Cardiac muscle cell (in vitro differentiated cells and primary cell): ENCODE results near the gene FAF1. TPM values are rescaled to one million over a fixed set of nuclear protein-coding genes. Genes with fewer than 3 reads are reported as not detected.

ENCODE experiments used
- DNase-seq, 2 donors: peaks; one replicate each; pipeline versions ENCODE4 v3.0.0 to v3.0.0-alpha.2; 2010 to 2017; ENCODE audit warnings: low read depth in 1 of 2, low spot score in 1 of 2
- H3K27ac ChIP-seq: fragments of 200-600 bp; sonication (generic); 2 replicates; pipeline ENCODE4 v1.5.1; 2016
- H3K27me3 ChIP-seq: fragments of 200-600 bp; sonication (generic); 2 replicates; pipeline ENCODE4 v1.6.0; 2016; ENCODE audit warnings: control low read depth
- H3K36me3 ChIP-seq: fragments of 200-600 bp; sonication (generic); 2 replicates; pipeline ENCODE4 v1.5.1; 2016; ENCODE audit warnings: control low read depth
- H3K4me1 ChIP-seq: fragments of 200-600 bp; sonication (generic); 2 replicates; pipeline ENCODE4 v1.8.1; 2017; ENCODE audit warnings: low read depth, mild to moderate bottlenecking, mixed run types
- H3K4me3 ChIP-seq: fragments of 200-600 bp; sonication (generic); 2 replicates; pipeline ENCODE4 v1.5.1; 2016; ENCODE audit warnings: mild to moderate bottlenecking
- H3K9me3 ChIP-seq: fragments of 200-600 bp; sonication (generic); 2 replicates; pipeline ENCODE4 v1.5.1; 2017; ENCODE audit warnings: low read depth, mild to moderate bottlenecking, control low read depth
- CTCF ChIP-seq: IDR thresholded peaks from 2 replicates; pipeline ENCODE4 v1.5.1; 2012; ENCODE audit warnings: low read depth, mild to moderate bottlenecking, low read length
- polyA plus RNA-seq: library from polyadenylated mRNA; unstranded; fragments of >200 nt; fragmentation: Nextera tagmentation; extraction: Ambion mirVana; gene quantifications from 2 replicates; pipeline ENCODE4 v1.2.1, GENCODE V29; 2016
- total RNA-seq: library from RNA; depleted of rRNA; stranded (reverse); fragments of >200 nt; gene quantifications from 2 replicates; pipeline ENCODE4 v1.2.3, GENCODE V29; 2016

FAF1 gene
- total and polyA plus RNA-seq, 2 experiments from 2014 or later, result 24.3 to 76.7 TPM

- peak overlapping the region; percentile 43 for H3K4me3 ChIP-seq
- H3K27ac ChIP-seq, result no peak overlapping the region
- H3K27me3 ChIP-seq, result peaks cover 100% of the 10 kb centered on the region
- H3K9me3 ChIP-seq, result no peaks in the 10 kb centered on the region
- no peaks in the 10 kb centered on the region for H3K36me3 ChIP-seq
- TF ChIP-seq CTCF, result no peak
- H3K4me1 ChIP-seq, result no peaks in the 10 kb centered on the region
- peak in 1 of 2 donors; percentile 58 for DNase-seq
Observed at GRCh38 chr1:50976890-50977574, 17.0 kb upstream of the FAF1 start.

GRCh38 chr1:50976111-50976889, 16.2 kb upstream of the FAF1 start:
- Histone ChIP-seq H3K4me3 (no peak overlapping the region), H3K9me3 (no peaks in the 10 kb centered on the region), H3K36me3 (no peaks in the 10 kb centered on the region), H3K27me3 (peaks cover 100% of the 10 kb centered on the region), H3K4me1 (no peaks in the 10 kb centered on the region), H3K27ac (no peak overlapping the region)
- DNase-seq, result no peak
- TF ChIP-seq CTCF, result no peak

GRCh38 chr1:50975436-50975835, 15.4 kb upstream of the FAF1 start:
- Histone ChIP-seq H3K27me3 (peaks cover 100% of the 10 kb centered on the region), H3K36me3 (no peaks in the 10 kb centered on the region), H3K4me3 (no peak overlapping the region), H3K9me3 (no peaks in the 10 kb centered on the region), H3K27ac (no peak overlapping the region), H3K4me1 (no peaks in the 10 kb centered on the region)
- no peak for DNase-seq
- TF ChIP-seq CTCF, result no peak

- no peak for DNase-seq
- H3K27me3 ChIP-seq, result peaks cover 100% of the 10 kb centered on the region
Observed at GRCh38 chr1:50974618-50974935, 14.5 kb upstream of the FAF1 start.

More at GRCh38 chr1:50974618-50974935, 14.5 kb upstream of the FAF1 start:
- Histone ChIP-seq H3K4me3 (no peak overlapping the region), H3K9me3 (no peaks in the 10 kb centered on the region), H3K36me3 (no peaks in the 10 kb centered on the region), H3K27ac (no peak overlapping the region), H3K4me1 (no peaks in the 10 kb centered on the region)
- no peak for TF ChIP-seq CTCF
